Activated CD8-positive, alpha-beta memory T cell treated with anti-CD3 and anti-CD28 coated beads, Interleukin-2, amount 10 ng/mL, durations not matched to agents 7 days and 5 days (primary cell): Measurements from ENCODE around the gene CWC27. TPM values are rescaled to one million over a fixed set of nuclear protein-coding genes. Genes with fewer than 3 reads are reported as not detected.

ENCODE experiments used
- ATAC-seq: fragments of 150-1000 bp; cut with Tn5 transposase; one replicate; pipeline ENCODE4 v1.10.0; 2021; ENCODE audit warnings: moderate library complexity
- CTCF ChIA-PET: fragments of 350-600 bp; sonication (Branson Sonifier 250); formaldehyde crosslinking; loops from one replicate; lab custom pipeline; 2021; ENCODE audit warnings: antibody characterized with exemption; lab: Charles Lee
- DNase-seq: peaks from one replicate; pipeline ENCODE4 v3.0.0-alpha.2; 2020
- H3K27ac Mint-ChIP-seq: one replicate; pipeline ENCODE4 v1.8.0; 2021; ENCODE audit warnings: mild to moderate bottlenecking, mixed read lengths
- H3K27me3 Mint-ChIP-seq: one replicate; pipeline ENCODE4 v1.8.0; 2021; ENCODE audit warnings: mixed read lengths
- H3K36me3 Mint-ChIP-seq: one replicate; pipeline ENCODE4 v1.8.0; 2021; ENCODE audit warnings: mild to moderate bottlenecking, mixed read lengths
- H3K4me1 Mint-ChIP-seq: one replicate; pipeline ENCODE4 v1.8.0; 2021; ENCODE audit warnings: mixed read lengths
- H3K4me3 Mint-ChIP-seq: one replicate; pipeline ENCODE4 v1.8.0; 2021; ENCODE audit warnings: mild to moderate bottlenecking, moderate library complexity, mixed read lengths
- H3K9me3 Mint-ChIP-seq: one replicate; pipeline ENCODE4 v1.8.0; 2022; ENCODE audit warnings: low read depth, mixed read lengths
- total RNA-seq, 2 experiments: library from RNA; stranded (reverse); gene quantifications; one replicate each; pipeline ENCODE4 v1.2.3, GENCODE V29; 2021

CWC27 gene
- total RNA-seq, 2 experiments from 2014 or later = 24.2 to 27.0 TPM

DNA sequence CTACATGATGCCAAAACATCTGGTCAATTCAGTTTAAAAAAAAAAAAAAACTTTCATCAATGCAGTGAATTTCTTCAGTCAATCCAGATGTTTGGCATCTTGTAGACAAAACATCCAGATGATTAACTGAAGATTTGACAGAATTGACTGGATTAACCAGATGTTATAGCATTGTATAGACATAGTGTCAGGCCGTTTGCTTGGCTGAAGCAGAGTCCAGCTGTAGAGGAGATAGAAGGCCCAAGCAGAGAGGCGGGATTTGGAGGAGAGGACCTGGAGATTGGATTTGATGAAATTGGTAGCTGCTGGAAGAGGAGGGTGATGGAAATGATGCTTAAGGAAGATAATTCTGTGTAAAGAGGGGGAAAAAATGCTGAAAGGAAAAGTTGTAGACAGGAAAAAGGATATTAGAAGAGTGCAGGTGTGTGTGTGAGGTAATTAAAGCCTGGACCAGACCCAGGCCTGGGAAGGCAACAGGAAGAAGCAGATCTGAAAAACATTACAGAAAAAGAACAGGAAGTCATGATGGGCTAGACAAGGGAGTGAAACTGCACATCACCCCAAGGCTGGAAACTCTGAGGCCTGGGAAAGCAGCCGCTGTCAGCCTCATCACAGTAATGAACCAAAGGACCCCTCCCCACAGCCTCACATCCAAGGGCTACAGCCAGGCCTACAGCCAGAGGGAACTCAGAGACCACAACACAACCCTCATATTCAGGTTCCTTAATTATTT is 258.3 kb downstream of the CWC27 start:
- H3K27me3 Mint-ChIP-seq = no peaks in the 10 kb centered on the region
- H3K36me3 Mint-ChIP-seq = peaks cover 2% of the 10 kb centered on the region
- peak overlapping the region; percentile 29 for H3K27ac Mint-ChIP-seq
- CTCF ChIA-PET = no interaction called here
- H3K4me3 Mint-ChIP-seq = no peak overlapping the region
- no peak for ATAC-seq
- H3K4me1 Mint-ChIP-seq = peaks cover 19% of the 10 kb centered on the region
- H3K9me3 Mint-ChIP-seq = no peaks in the 10 kb centered on the region
- DNase-seq = no peak

DNA sequence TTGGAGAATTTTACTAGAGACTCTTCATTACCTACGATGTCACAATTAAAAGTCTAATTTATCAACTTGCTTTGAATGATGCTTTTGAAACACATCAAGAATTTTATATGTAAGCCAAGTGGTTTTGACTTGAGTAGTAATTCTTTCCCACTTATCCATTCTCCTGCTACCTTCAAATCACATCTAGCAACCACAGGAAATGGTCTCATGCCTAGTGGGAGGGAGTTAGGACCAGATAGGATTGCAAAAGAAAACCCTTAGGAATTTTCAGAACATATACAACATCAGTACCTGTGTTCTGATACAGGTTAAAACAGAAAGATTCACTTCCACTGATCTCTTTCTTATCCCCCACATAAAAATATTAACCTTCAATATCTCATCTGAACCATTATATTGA is 260.4 kb downstream of the CWC27 start:
- Mint-ChIP-seq H3K36me3 (peaks cover 3% of the 10 kb centered on the region), H3K27ac (no peak overlapping the region), H3K4me3 (no peak overlapping the region), H3K27me3 (no peaks in the 10 kb centered on the region), H3K9me3 (no peaks in the 10 kb centered on the region), H3K4me1 (peaks cover 13% of the 10 kb centered on the region)
- DNase-seq = no peak
- no peak for ATAC-seq
- CTCF ChIA-PET = no interaction called here

DNA sequence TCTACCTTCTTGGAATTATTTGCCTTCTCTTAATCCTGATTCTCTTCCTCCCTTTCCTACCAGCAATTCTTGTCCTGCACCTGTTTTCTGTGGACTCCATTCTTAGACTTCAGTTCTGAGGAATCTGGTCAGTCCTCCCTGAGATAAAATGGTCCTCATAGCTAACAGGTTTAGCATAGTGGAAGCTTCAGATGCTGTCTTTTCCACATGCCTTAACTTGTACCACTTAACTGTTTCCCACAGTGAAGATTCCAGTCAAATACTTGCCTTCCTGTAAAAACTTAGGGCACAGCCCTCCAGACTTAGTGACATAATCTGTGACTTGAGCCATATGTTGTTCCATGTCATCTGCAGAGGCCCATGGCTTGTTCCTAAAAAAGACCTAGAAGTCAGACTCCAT is 261.3 kb downstream of the CWC27 start:
- peaks cover 3% of the 10 kb centered on the region for H3K36me3 Mint-ChIP-seq
- H3K27ac Mint-ChIP-seq = no peak overlapping the region
- CTCF ChIA-PET = no interaction called here

DNA sequence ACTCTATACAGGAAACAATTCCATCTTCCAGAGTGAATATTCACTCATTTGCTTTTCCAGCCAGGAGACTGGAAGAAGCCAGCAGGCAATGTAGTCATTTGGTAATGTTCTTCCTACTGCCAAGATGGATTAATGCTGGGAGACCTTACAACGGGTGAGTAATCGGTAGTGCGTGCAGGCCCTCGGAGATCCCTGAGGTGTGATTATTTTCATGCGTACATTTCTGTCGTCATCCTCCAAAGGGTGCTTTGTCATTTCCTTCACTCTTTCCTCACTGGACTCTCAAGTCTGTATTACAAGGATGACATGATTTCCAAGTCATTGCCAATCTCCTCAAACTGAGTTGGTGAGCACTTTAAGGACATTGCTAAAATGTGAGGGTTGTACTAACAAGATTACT is 263.5 kb downstream of the CWC27 start:
- Mint-ChIP-seq H3K9me3 (no peaks in the 10 kb centered on the region), H3K4me3 (no peak overlapping the region), H3K27ac (no peak overlapping the region), H3K36me3 (peaks cover 3% of the 10 kb centered on the region), H3K4me1 (peaks cover 28% of the 10 kb centered on the region), H3K27me3 (no peaks in the 10 kb centered on the region)
- ATAC-seq (no peak), DNase-seq (no peak)
- CTCF ChIA-PET = interaction anchor here (1.0 kb wide), 1 partner anchor 142 kb away, joined by 3 read pairs; no protein-coding TSS in a partner anchor

More for the DNA sequence above, 261.3 kb downstream of the CWC27 start:
- DNase-seq (no peak), ATAC-seq (no peak)
- H3K27me3 Mint-ChIP-seq = no peaks in the 10 kb centered on the region
- no peaks in the 10 kb centered on the region for H3K9me3 Mint-ChIP-seq
- peaks cover 20% of the 10 kb centered on the region for H3K4me1 Mint-ChIP-seq
- H3K4me3 Mint-ChIP-seq = no peak overlapping the region

DNA sequence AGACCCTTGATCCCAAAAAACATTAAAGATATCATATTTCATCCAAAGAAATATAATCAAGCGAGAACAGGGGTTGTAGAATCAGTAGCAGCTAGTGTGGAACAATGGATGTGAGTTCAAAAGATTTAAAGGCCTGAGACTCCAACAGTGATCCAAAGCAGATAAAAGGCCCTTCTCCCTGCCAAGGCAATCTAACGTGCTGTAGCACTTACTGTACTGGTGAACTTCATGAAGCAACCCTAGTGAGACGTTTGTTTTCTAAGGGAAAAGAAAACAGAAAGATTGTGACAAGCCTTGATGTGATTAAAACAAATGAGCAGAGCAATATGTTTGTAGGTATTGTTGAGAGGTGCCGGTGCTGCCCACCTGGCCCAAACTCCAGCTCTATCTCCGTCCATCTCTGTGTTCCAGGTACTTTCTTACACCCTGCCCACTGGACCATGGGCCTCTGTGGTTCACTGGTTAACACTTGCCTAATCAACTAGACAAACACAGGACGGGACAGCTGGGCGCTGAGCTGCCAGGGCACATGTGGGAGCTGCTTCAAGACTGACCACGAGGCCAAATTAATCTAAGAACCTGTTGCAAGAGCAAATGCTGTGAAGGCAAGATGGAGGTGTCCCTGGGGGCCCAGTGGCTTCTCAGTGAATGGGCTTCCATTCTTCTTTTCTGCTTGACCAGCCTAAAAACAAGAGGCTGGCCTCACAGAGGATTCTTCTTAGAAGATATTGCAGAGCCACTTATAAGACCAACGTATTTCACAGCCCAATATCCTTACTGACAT is 265.5 kb downstream of the CWC27 start:
- Mint-ChIP-seq H3K36me3 (peaks cover 4% of the 10 kb centered on the region), H3K4me1 (peaks cover 39% of the 10 kb centered on the region), H3K27ac (peak overlapping the region; percentile 73), H3K27me3 (no peaks in the 10 kb centered on the region), H3K4me3 (peak overlapping the region; percentile 46), H3K9me3 (no peaks in the 10 kb centered on the region)
- CTCF ChIA-PET = interaction anchor here (1.3 to 1.7 kb wide), 4 partner anchors 15 to 449 kb away, joined by 3 to 5 read pairs (median 4); no protein-coding TSS in a partner anchor
- DNase-seq (no peak), ATAC-seq (no peak)

DNA sequence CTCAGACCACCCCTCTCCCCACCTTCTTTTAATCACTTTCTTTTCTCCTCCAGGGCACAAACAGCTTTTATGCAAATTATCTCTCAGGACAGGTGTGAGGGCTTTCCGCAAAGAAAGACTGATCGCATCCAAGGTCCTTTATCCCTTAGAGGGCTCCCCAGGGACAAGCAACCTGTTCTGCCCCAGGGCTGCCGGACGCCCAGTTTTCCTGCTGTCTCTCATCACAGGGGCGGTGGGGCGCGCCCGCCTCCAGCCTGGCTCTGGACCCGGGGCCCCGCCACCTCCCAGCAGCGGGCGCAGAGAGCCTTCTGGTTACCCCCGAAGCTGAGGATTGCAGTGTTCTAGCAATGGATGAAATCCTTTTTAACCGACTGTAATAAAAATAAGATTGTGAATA is 266.1 kb downstream of the CWC27 start:
- H3K36me3 Mint-ChIP-seq = peaks cover 4% of the 10 kb centered on the region
- H3K4me3 Mint-ChIP-seq = peak overlapping the region; percentile 71
- ATAC-seq (no peak), DNase-seq (no peak)
- peak overlapping the region; percentile 93 for H3K27ac Mint-ChIP-seq
- H3K9me3 Mint-ChIP-seq = no peaks in the 10 kb centered on the region
- peaks cover 39% of the 10 kb centered on the region for H3K4me1 Mint-ChIP-seq
- CTCF ChIA-PET = interaction anchor here (1.3 to 3.2 kb wide), 3 partner anchors 41 to 448 kb away, joined by 3 to 14 read pairs (median 5); no protein-coding TSS in a partner anchor
- no peaks in the 10 kb centered on the region for H3K27me3 Mint-ChIP-seq

DNA sequence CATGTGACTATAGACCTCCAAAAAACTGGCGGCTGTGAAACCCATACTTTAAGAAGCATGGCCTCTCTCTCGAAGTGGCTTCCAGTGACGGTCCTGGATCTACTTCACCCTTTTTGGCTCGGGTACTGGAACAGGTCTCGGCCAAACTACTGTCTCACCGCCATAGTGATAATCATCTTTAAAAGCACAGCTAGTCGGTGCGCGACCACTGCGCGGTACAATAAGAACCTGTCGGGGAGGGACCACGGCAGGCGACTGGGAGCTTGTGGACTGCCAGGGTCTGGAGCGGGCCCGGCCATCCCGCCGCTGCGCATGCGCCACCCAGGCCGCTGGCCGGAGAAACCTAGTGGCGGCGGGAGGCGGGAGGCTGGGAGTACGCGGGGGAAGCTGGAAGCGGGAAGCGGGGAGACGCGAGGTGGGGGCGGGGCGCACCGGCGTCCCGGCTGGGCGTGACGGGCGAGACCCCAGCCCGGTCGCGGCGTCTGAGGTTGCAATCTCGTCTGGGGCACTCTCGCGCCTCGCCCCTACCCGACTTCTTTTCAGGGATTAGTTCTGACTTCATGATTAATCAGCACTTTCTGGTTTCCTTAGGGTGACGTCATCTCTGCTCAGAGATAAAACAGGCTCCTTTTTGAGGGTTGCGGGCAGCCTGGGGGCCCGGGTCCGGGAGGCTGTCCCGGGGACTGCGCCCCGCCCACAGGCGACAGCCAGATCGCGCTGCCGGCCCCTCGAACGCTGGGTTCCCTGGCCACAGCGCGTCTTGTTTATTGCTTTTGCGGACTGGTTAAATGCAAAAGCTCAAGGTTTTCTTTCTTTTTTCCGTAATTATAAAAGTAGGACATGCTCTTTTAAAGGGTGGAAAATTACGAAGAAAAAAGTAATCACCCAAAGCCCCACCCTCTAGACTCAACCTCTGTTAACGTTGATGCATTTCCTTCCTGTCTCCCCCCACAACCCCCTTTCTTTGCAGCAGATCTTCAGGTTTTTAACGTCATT is 266.8 kb downstream of the CWC27 start:
- H3K4me3 Mint-ChIP-seq = peak overlapping the region; percentile 71
- no peaks in the 10 kb centered on the region for H3K27me3 Mint-ChIP-seq
- CTCF ChIA-PET = interaction anchor here (0.6 to 3.2 kb wide), 6 partner anchors 22 to 448 kb away, joined by 3 to 14 read pairs (median 3); no protein-coding TSS in a partner anchor
- DNase-seq (peak; percentile 93), ATAC-seq (peak; percentile 92)
- H3K36me3 Mint-ChIP-seq = peaks cover 4% of the 10 kb centered on the region
- H3K27ac Mint-ChIP-seq = peak overlapping the region; percentile 93
- peaks cover 39% of the 10 kb centered on the region for H3K4me1 Mint-ChIP-seq
- no peaks in the 10 kb centered on the region for H3K9me3 Mint-ChIP-seq

DNA sequence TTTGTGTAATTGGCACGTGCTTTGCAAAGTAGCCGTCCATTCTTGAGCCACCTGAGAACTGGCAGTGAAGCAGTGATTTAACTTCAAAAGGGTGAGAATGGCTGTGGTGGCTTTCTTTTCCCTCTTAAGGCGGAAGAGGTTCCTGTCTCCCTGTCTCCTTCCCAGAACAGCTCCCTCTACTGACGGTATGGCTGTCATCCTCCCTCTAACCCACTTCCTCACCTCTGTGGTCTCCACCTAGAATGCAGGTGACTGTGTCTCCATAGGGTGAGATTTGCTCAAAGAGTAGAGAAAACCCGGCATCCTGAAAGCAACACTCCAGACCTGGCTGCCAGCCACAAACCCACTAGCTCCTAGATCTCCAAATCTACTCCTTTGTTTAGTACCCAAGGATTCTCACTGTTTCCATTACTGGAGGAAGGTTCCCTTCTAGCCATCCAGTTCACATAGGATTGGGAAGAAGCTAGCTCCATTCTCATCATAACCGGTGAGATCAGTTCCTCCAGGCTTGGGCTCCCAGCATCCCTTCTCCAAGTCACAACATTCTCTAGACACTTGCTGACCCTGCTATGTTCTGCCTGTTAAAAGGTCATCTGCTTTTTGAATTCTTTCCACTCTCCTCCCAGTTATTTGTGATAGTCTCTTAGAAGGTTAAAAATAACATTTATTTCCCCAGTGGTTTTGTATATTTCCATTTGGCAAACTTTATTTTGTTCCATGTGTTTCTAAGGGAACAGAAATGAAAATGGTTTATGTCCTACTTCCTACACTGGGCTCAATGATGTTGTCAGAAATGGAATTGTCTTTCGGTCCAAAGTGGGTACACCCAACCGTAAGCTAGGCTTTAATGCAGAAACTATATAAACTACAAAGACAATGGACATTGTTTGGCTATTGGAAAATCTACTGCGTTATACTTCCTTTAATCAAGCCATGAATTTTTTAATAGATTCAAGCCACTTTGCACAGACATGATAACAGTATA is 269.4 kb downstream of the CWC27 start:
- Mint-ChIP-seq H3K36me3 (peaks cover 3% of the 10 kb centered on the region), H3K27ac (peak overlapping the region; percentile 93), H3K4me1 (peaks cover 47% of the 10 kb centered on the region), H3K4me3 (no peak overlapping the region), H3K27me3 (no peaks in the 10 kb centered on the region), H3K9me3 (no peaks in the 10 kb centered on the region)
- CTCF ChIA-PET = interaction anchor here (1.1 to 3.2 kb wide), 6 partner anchors 16 to 498 kb away, joined by 3 to 14 read pairs (median 4); no protein-coding TSS in a partner anchor
- no peak for ATAC-seq
- peak; percentile 49 for DNase-seq

DNA sequence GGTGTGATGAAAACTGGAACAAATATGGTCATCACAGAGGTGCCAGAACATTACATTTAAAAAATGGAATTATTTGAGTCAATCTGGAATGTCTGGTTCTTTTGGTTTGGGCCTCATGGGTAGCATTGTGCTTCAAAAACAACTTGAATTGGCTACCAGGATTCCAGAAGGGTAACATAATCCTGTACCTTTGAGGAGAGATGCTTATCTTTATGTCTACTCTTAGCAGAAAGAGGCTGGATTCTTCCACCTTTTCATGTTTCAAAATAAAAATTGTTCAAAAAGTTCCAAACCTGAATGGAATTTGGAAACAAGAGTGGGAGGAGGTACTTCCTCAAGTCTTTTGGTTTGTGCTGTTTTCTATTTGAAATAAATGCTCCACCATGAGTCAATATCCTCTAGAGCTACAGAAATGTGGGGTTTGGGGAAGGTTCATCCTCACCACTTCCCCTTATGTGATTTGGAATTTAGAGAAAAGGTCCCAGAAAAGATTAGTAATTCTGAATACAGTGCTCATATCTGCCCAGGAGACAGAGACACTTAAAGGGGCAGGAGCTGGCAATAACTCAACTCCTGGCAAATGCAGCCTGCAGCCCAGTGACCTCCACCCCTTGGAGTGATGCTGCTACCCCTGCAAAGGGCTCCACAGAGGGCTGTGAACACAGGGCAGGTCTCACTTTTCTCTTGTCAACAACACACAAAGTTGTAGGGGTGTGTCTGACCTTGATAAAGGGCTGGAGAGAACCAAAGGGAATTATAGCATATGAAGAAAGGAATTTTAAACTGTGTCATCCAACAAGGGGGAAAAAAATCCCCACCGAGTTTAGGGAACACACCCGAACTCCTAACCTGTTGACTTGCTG is 272.8 kb downstream of the CWC27 start:
- H3K27me3 Mint-ChIP-seq = no peaks in the 10 kb centered on the region
- DNase-seq (no peak), ATAC-seq (no peak)
- CTCF ChIA-PET = no interaction called here
- H3K4me3 Mint-ChIP-seq = no peak overlapping the region
- H3K4me1 Mint-ChIP-seq = peaks cover 29% of the 10 kb centered on the region
- no peaks in the 10 kb centered on the region for H3K9me3 Mint-ChIP-seq
- H3K36me3 Mint-ChIP-seq = peaks cover 2% of the 10 kb centered on the region
- no peak overlapping the region for H3K27ac Mint-ChIP-seq

DNA sequence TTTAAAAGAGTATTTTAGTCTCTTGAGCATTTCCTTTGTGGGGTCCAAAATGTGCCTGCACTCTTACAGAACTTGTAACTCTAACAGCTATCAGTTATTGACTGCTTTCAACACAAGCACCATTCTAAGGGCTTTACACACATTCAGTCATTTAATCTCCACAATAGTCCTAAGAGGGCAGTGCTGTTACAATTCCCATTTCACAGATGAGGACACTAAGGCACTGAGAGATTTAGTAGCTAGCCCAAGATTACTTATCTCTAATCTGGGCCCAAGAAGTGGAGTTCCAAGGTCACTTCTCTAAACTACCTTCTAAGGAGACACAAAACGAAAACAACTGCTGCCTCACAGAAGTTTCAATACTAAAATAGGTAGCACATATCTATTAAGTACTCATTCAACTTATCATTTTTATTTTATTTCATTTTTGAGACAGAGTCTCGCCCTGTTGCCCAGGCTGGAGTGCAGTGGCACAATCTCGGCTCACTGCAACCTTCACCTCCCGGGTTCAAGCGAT is 275.2 kb downstream of the CWC27 start:
- CTCF ChIA-PET = no interaction called here
- Mint-ChIP-seq H3K27ac (no peak overlapping the region), H3K27me3 (no peaks in the 10 kb centered on the region), H3K9me3 (no peaks in the 10 kb centered on the region), H3K4me3 (no peak overlapping the region), H3K36me3 (no peaks in the 10 kb centered on the region), H3K4me1 (peaks cover 8% of the 10 kb centered on the region)
- ATAC-seq (no peak), DNase-seq (no peak)

DNA sequence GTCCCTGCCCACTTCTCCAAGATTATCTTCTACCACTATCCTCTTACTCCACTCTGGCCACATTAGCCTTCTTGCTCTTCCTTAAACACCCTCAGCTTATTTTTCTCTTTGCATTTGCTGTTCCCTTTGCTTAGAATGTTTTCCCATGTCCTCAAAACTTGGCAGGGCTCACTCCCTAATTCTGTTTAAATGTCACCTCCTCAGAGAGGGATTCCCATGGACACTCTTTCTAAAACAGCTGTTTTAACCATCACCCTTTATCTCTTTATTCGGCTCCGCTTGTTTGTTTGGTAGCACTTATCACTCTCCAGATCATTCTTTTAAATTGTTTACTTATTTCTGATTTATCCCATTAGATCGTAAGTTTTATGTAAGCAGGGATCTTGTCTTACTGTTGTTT is 278.5 kb downstream of the CWC27 start:
- no peak overlapping the region for H3K4me3 Mint-ChIP-seq
- no peaks in the 10 kb centered on the region for H3K27me3 Mint-ChIP-seq
- peaks cover 1% of the 10 kb centered on the region for H3K36me3 Mint-ChIP-seq
- DNase-seq (no peak), ATAC-seq (no peak)
- no peaks in the 10 kb centered on the region for H3K9me3 Mint-ChIP-seq
- H3K27ac Mint-ChIP-seq = no peak overlapping the region
- H3K4me1 Mint-ChIP-seq = peaks cover 11% of the 10 kb centered on the region
- CTCF ChIA-PET = interaction anchor here (1.2 kb wide), 1 partner anchor 16 kb away, joined by 3 read pairs; no protein-coding TSS in a partner anchor
